ENCODE measurements around the gene WSCD2. TPM values are rescaled to one million over a fixed set of nuclear protein-coding genes. Genes with fewer than 3 reads are reported as not detected.

Gene WSCD2
- total RNA-seq, 2 donors from 2014 or later = 6.5 to 6.7 TPM

GRCh38 chr12:108094056-108094649, 34.9 kb upstream of the WSCD2 start:
- TF ChIP-seq CTCF (IDR thresholded peaks at IDR 0.05) = no peak
- no peak for TF ChIP-seq POLR2A (IDR thresholded peaks at IDR 0.05)
- TF ChIP-seq POLR2AphosphoS5 (IDR thresholded peaks at IDR 0.05) = no peak
- Histone ChIP-seq H3K4me3 (no peak overlapping the region), H3K27ac (no peak overlapping the region), H3K27me3 (replicated peaks; ENCODE audit: insufficient read depth) (no peaks in the 10 kb centered on the region), H3K36me3 (no peaks in the 10 kb centered on the region), H3K9me3 (no peaks in the 10 kb centered on the region), H3K4me1 (replicated peaks) (no peaks in the 10 kb centered on the region)
- no peak for DNase-seq (ENCODE audit: low spot score)
- WGBS = 43% methylated on average over 2 of the region's 2 CpGs
- intact Hi-C loops (cut with DNase I) = no loop called here

DNA sequence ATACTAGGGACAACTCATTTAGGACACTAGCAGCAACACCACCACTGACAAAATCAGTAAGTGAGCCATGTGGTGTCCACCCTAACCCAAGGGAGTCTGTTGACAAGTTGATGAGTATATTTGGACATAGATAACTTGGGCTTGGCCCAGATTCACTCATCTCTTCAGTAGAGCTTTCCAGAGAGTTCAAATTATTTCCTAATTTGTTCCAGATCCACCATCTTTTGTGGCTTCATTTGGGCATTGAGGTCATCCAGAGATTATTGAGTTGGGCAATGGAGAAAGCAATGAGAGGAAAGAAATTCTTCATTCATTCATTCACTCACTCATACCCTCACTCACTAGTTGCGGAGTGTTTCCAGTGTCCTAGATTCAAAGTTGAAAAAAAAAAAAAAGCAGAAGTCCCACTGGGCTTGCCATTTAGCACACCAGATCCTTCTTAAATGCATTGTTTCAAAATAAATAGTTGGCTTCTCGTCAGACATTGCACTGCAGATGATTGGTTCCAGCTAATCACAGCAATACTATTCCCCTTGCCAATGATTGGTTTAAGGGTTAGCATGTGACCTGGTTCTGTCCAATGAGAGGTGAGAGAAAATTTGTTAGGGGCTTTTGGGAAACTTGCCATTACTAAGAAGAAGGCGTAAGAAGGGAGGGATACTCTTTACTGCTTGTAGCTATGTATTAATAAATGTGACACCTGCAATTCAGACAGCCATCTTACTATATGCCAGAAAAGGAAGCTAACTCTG, 31.8 kb upstream of the WSCD2 start:
- Histone ChIP-seq H3K4me1 (replicated peaks) (no peaks in the 10 kb centered on the region), H3K36me3 (no peaks in the 10 kb centered on the region), H3K27me3 (replicated peaks; ENCODE audit: insufficient read depth) (no peaks in the 10 kb centered on the region), H3K4me3 (no peak overlapping the region), H3K9me3 (no peaks in the 10 kb centered on the region), H3K27ac (no peak overlapping the region)
- no peak for TF ChIP-seq POLR2AphosphoS5 (IDR thresholded peaks at IDR 0.05)
- TF ChIP-seq CTCF (IDR thresholded peaks at IDR 0.05) = no peak
- TF ChIP-seq POLR2A (IDR thresholded peaks at IDR 0.05) = no peak
- WGBS = 81% methylated on average over 3 of the region's 3 CpGs
- DNase-seq (ENCODE audit: low spot score) = no peak
- intact Hi-C loops (cut with DNase I) = no loop called here

DNA sequence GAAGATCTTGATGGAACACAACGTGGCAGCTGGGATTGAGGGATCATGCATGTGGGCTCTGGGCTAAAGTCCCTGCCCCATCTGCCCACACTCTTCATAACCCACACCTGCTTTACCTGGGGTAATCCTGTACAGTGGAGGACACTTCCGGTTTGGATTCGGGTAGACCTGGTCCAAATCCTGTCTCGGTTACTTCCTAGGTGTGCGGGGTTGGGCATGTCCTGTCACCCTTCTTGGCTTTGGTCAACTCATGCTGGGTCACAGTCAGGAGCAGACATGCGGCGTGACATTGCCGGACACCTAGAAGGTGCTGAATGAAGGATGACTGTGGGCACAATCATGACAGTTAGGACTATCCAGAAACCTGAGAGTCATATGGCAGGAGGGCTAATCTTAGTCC, 30.7 kb upstream of the WSCD2 start:
- H3K36me3 ChIP-seq = no peaks in the 10 kb centered on the region
- no peak overlapping the region for H3K27ac ChIP-seq
- intact Hi-C loops (cut with DNase I) = loop anchor here (2.0 kb wide), 1 partner anchor 92 kb away; no protein-coding TSS in a partner anchor
- H3K4me1 ChIP-seq (replicated peaks) = no peaks in the 10 kb centered on the region
- TF ChIP-seq POLR2AphosphoS5 (IDR thresholded peaks at IDR 0.05) (no peak), CTCF (IDR thresholded peaks at IDR 0.05) (no peak), POLR2A (IDR thresholded peaks at IDR 0.05) (no peak)
- WGBS = 85% methylated on average over 8 of the region's 8 CpGs
- H3K4me3 ChIP-seq = no peak overlapping the region
- no peaks in the 10 kb centered on the region for H3K27me3 ChIP-seq (replicated peaks; ENCODE audit: insufficient read depth)
- DNase-seq (ENCODE audit: low spot score) = no peak
- no peaks in the 10 kb centered on the region for H3K9me3 ChIP-seq

- TF ChIP-seq POLR2A (IDR thresholded peaks at IDR 0.05) (no peak), CTCF (IDR thresholded peaks at IDR 0.05) (peak in 1 of 4 experiments; percentile 38)
- no peak overlapping the region for H3K4me3 ChIP-seq
- no peaks in the 10 kb centered on the region for H3K36me3 ChIP-seq
- no peaks in the 10 kb centered on the region for H3K4me1 ChIP-seq (replicated peaks)
- no peak for DNase-seq (ENCODE audit: low spot score)
- H3K9me3 ChIP-seq = no peaks in the 10 kb centered on the region
- 36% methylated on average over 3 of the region's 3 CpGs for WGBS
- H3K27me3 ChIP-seq (replicated peaks; ENCODE audit: insufficient read depth) = no peaks in the 10 kb centered on the region
- intact Hi-C loops (cut with DNase I) = loop anchor here (2.0 kb wide), 1 partner anchor 92 kb away; no protein-coding TSS in a partner anchor
- H3K27ac ChIP-seq = no peak overlapping the region
Measured at GRCh38 chr12:108099073-108099472, 30.0 kb upstream of the WSCD2 start.

All from prostate gland (tissue), 2 donors.